BLaER1 (cell line): ENCODE data around the gene C14orf132.
A peak's percentile ranks its signal among the peaks of the same experiment; 100 is the strongest.

ENCODE experiments used
- H3K27ac ChIP-seq: shearing (Covaris generic); formaldehyde crosslinking; 2 replicates; pipeline ENCODE4 v1.8.1; 2022
- H3K27me3 ChIP-seq: shearing (Covaris generic); formaldehyde crosslinking; 2 replicates; pipeline ENCODE4 v1.8.1; 2022
- H3K36me3 ChIP-seq: shearing (Covaris generic); formaldehyde crosslinking; 2 replicates; pipeline ENCODE4 v1.8.1; 2022
- H3K4me1 ChIP-seq: shearing (Covaris generic); formaldehyde crosslinking; 2 replicates; pipeline ENCODE4 v1.8.1; 2022
- H3K4me2 ChIP-seq: shearing (Covaris generic); formaldehyde crosslinking; 2 replicates; pipeline ENCODE4 v1.8.1; 2022
- H3K4me3 ChIP-seq: shearing (Covaris generic); formaldehyde crosslinking; 2 replicates; pipeline ENCODE4 v1.8.1; 2022
- H3K9ac ChIP-seq: shearing (Covaris generic); formaldehyde crosslinking; 2 replicates; pipeline ENCODE4 v1.8.1; 2022
- H3K9me3 ChIP-seq: shearing (Covaris generic); formaldehyde crosslinking; 2 replicates; pipeline ENCODE4 v1.8.1; 2022
- H4K20me1 ChIP-seq: shearing (Covaris generic); formaldehyde crosslinking; 2 replicates; pipeline ENCODE4 v1.8.1; 2022
- Cebpa-rat ChIP-seq: shearing (Covaris generic); IDR thresholded peaks from 2 replicates; pipeline ENCODE4 v1.8.1; 2022

C14orf132 gene

DNA sequence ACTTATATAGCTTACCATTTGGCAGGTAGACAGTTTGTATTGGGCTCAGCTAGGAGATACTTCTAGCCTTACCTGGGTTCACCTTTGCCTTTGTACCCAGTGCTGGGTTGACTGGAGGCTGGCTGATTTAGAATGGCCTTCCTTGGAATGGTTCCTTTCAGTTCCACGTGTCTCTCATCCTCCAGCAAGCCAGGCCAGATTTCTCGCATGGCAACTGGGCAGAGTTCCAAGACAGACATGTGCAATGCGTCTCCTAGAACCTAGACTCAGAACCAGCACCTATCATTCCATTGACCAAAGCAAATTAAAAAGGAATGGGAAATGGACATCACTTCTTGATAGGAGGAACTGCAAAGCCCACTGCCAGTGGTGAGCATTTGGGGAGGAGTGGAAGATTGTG, 86.4 kb downstream of the C14orf132 start:
- H3K9ac ChIP-seq: no peak overlapping the region
- H3K27ac ChIP-seq: peak overlapping the region; percentile 71
- H3K27me3 ChIP-seq: no peaks in the 10 kb centered on the region
- H3K9me3 ChIP-seq: no peaks in the 10 kb centered on the region
- TF ChIP-seq Cebpa-rat: no peak
- H3K4me1 ChIP-seq: peaks cover 43% of the 10 kb centered on the region
- H3K4me2 ChIP-seq: peak overlapping the region; percentile 84
- H3K36me3 ChIP-seq: no peaks in the 10 kb centered on the region
- no peaks in the 10 kb centered on the region for H4K20me1 ChIP-seq
- 0 out of 2 replicates have a peak overlapping the region, but pooled peaks have one; percentile 1 for H3K4me3 ChIP-seq

DNA sequence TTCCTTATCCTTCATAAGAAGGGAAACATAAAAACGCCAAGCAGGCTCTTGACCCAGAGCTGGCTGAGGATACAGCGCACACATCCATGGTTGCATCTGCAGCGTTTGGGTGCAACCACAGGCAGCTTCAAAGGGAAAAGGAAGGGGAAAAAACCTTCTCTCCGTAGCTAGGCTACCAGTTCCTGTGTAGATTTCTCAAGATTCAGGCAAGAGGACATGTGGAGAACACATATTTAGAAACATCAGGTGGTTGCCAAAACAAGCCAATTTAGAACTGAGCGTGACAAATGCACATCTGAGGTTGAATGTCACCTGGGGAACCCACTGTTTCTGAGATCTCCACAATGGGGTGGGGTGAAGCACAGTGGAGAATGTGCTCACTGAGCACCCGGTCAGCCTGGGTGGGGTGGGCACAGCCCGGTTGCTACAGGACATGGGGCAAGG, 87.2 kb downstream of the C14orf132 start:
- TF ChIP-seq Cebpa-rat: no peak
- H4K20me1 ChIP-seq: no peaks in the 10 kb centered on the region
- H3K4me1 ChIP-seq: peaks cover 43% of the 10 kb centered on the region
- no peaks in the 10 kb centered on the region for H3K36me3 ChIP-seq
- H3K9me3 ChIP-seq: no peaks in the 10 kb centered on the region
- 0 out of 2 replicates have a peak overlapping the region, but pooled peaks have one; percentile 1 for H3K4me3 ChIP-seq
- peak overlapping the region; percentile 84 for H3K4me2 ChIP-seq
- peak overlapping the region; percentile 71 for H3K27ac ChIP-seq
- H3K9ac ChIP-seq: 0 out of 2 replicates have a peak overlapping the region, but pooled peaks have one; percentile 33
- no peaks in the 10 kb centered on the region for H3K27me3 ChIP-seq

DNA sequence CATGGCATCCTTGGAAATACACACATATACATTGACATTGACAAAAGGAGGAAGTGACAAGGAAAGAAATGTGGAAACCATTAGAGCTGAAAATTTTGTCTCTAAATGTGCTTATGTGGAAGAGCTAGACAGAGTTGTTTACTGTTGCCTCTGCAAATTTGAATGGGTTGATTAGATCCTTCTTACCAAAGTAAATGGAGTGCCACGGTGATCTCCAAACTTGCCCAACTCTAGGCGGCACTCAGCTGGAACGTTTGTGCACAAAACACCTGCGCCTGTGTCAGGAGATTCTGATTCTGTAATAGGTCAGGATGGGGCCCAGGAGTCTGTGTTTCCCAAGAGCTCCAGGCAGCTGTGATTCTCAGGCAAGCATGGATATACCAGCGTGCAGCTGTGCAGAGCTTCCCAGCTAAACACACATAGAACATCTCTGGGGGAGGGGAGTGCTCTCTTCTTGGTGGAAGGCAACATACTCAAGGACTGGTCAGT, 87.7 kb downstream of the C14orf132 start:
- Histone ChIP-seq H3K9me3 (no peaks in the 10 kb centered on the region), H3K27me3 (no peaks in the 10 kb centered on the region), H3K36me3 (no peaks in the 10 kb centered on the region), H3K4me2 (peak overlapping the region; percentile 84), H4K20me1 (no peaks in the 10 kb centered on the region), H3K9ac (0 out of 2 replicates have a peak overlapping the region, but pooled peaks have one; percentile 33), H3K4me3 (0 out of 2 replicates have a peak overlapping the region, but pooled peaks have one; percentile 1), H3K4me1 (peaks cover 46% of the 10 kb centered on the region), H3K27ac (peak overlapping the region; percentile 71)
- TF ChIP-seq Cebpa-rat: no peak

DNA sequence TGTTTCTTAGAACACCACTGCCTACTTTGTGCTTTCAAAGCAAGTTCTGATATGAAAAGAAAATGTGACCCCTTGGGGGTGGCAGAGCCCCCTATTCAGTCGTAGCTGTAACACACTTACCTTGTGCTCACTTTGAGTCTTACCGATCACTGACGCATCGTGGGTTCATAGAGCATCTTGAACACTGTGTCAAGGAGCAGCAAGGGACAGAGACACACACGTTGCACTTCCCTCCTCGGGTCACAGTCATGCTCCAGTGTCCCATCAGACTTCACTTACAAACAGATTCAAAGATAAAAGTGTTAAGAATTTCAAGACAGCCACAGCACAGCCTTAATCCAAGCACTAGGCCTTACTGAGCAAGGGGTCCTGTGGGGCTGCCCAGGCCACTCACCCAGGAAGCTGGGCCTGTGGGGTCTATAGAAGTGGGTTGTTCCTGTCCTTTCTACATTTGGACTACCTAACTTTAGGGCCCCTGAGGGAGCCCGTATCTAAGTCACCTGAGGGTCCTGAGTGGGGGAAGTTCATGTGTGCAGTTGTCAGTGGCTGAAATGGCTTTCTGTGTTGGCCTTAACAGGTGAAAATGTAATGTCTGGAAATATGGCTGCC, 90.1 kb downstream of the C14orf132 start:
- no peaks in the 10 kb centered on the region for H3K27me3 ChIP-seq
- no peaks in the 10 kb centered on the region for H3K9me3 ChIP-seq
- no peaks in the 10 kb centered on the region for H3K36me3 ChIP-seq
- no peak overlapping the region for H3K9ac ChIP-seq
- no peak for TF ChIP-seq Cebpa-rat
- H3K4me3 ChIP-seq: no peak overlapping the region
- H3K4me1 ChIP-seq: peaks cover 43% of the 10 kb centered on the region
- no peak overlapping the region for H3K27ac ChIP-seq
- H3K4me2 ChIP-seq: 0 out of 2 replicates have a peak overlapping the region, but pooled peaks have one; percentile 2
- H4K20me1 ChIP-seq: no peaks in the 10 kb centered on the region

DNA sequence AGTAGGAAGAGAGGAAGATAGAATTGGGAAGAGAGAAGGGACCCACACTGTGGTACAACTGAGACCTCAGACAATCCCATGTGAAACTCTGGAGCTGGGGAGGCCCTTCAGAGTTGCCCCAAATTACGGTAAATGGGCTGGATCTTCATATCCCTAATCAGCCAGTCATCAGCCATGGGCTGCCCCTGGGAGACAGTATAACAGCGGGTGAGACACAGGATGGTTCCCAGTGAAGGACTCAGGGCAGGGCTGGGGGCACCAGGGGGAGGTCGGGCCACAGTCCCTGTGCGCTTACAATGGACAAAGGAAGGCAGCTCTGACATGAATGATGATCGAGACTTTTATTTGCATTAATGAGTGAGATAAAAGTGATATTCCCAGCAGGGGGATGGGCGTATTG, 91.2 kb downstream of the C14orf132 start:
- TF ChIP-seq Cebpa-rat: no peak
- no peak overlapping the region for H3K9ac ChIP-seq

DNA sequence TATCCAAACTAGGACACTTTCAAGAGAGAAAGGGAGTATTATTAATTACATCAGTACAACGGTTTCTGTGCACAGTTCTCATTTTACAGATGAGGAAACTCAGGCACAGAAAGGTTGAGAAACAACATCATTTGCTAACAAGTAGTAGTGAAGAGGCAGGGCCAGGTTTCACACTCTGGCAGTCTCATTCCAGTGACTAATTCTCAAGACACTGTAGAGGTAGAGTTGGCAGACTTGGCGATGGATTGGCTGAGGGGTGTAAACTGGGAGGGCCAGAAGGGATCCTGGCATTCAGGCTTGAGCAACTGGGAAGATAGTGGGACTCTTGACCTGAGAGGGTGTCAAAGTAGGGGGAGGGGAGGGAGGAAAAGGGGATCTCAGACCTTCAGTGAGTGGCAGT, 91.7 kb downstream of the C14orf132 start:
- H3K4me3 ChIP-seq: no peak overlapping the region
- H3K27ac ChIP-seq: no peak overlapping the region
- H3K4me1 ChIP-seq: peaks cover 34% of the 10 kb centered on the region
- H3K9me3 ChIP-seq: no peaks in the 10 kb centered on the region
- H3K36me3 ChIP-seq: no peaks in the 10 kb centered on the region
- no peaks in the 10 kb centered on the region for H4K20me1 ChIP-seq
- H3K9ac ChIP-seq: no peak overlapping the region
- H3K4me2 ChIP-seq: no peak overlapping the region
- TF ChIP-seq Cebpa-rat: no peak
- no peaks in the 10 kb centered on the region for H3K27me3 ChIP-seq

More for the DNA sequence above, 91.2 kb downstream of the C14orf132 start:
- Histone ChIP-seq H3K36me3 (no peaks in the 10 kb centered on the region), H3K4me2 (no peak overlapping the region), H3K9me3 (no peaks in the 10 kb centered on the region), H3K27me3 (no peaks in the 10 kb centered on the region), H4K20me1 (no peaks in the 10 kb centered on the region), H3K27ac (no peak overlapping the region), H3K4me3 (no peak overlapping the region), H3K4me1 (peaks cover 38% of the 10 kb centered on the region)

DNA sequence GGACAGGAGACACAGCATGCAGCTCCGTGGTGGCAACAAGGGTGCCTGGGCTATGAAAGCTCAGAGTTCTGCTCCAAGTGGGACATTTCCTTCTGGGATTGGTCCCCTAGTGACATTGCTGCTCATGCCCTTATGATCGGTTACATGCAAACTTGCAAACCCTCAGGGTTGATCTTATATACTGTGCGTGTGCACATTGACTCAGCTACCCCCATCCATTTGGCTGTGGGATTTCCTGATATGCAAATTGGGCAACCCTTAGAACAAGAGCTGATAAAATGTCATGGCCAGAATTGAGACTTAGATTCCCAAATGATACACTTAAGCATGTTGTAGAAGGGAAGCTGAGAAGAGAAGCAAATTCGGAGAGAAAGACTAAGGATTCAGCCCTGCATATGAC, 92.7 kb downstream of the C14orf132 start:
- 0 out of 2 replicates have a peak overlapping the region, but pooled peaks have one; percentile 12 for H3K4me2 ChIP-seq
- H3K9ac ChIP-seq: no peak overlapping the region
- no peak overlapping the region for H3K27ac ChIP-seq
- no peaks in the 10 kb centered on the region for H3K36me3 ChIP-seq
- H3K27me3 ChIP-seq: no peaks in the 10 kb centered on the region
- H3K4me3 ChIP-seq: no peak overlapping the region
- no peaks in the 10 kb centered on the region for H4K20me1 ChIP-seq
- H3K9me3 ChIP-seq: no peaks in the 10 kb centered on the region
- peaks cover 24% of the 10 kb centered on the region for H3K4me1 ChIP-seq
- no peak for TF ChIP-seq Cebpa-rat

DNA sequence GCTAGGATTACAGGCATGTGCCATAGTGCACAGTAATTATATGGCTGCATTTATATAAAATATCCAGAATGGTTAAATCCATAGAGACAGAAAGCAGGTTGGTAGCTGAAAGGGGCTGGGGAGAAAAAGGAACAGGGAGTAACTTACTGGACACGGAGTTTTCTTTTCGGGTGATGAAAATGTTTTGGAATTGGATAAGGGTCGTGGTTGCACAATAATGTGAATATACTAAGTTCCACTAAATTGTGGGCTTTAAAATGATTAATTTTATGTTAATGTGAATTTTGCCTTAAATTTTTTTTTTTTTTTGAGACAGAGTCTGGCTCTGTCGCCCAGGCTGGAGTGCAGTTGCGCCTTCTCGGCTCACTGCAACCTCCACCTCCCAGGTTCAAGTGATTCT, 95.3 kb downstream of the C14orf132 start:
- H3K36me3 ChIP-seq: no peaks in the 10 kb centered on the region
- no peaks in the 10 kb centered on the region for H3K27me3 ChIP-seq
- peaks cover 6% of the 10 kb centered on the region; the same call in 1 of the 2 replicates for H3K4me1 ChIP-seq
- H3K9ac ChIP-seq: no peak overlapping the region
- no peaks in the 10 kb centered on the region for H4K20me1 ChIP-seq
- H3K9me3 ChIP-seq: peaks cover 17% of the 10 kb centered on the region
- H3K4me3 ChIP-seq: no peak overlapping the region
- no peak for TF ChIP-seq Cebpa-rat
- H3K27ac ChIP-seq: no peak overlapping the region
- no peak overlapping the region for H3K4me2 ChIP-seq

DNA sequence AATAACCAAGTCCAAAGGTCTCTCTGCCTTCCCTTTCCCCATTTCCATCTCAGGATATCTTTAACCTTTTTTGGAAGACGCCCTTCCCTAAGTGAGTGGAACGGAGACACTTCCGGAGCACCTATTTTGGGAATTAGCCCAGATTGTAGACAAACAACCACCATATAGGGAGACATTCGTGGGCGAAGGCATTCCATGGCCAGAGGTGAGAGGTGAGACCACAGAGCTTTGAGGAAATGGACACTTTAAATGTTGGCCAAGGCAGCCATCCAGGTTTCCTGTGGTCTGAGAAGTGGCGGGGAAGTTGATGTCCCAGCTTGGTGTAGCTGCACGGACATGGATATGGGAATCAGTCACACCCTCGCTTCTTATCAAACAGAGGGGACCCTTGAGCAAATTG, 96.1 kb downstream of the C14orf132 start:
- no peaks in the 10 kb centered on the region for H3K27me3 ChIP-seq
- no peaks in the 10 kb centered on the region for H4K20me1 ChIP-seq
- H3K4me2 ChIP-seq: no peak overlapping the region
- no peak overlapping the region for H3K27ac ChIP-seq
- H3K36me3 ChIP-seq: no peaks in the 10 kb centered on the region
- H3K4me3 ChIP-seq: no peak overlapping the region
- no peak overlapping the region for H3K9ac ChIP-seq
- H3K9me3 ChIP-seq: peaks cover 17% of the 10 kb centered on the region
- H3K4me1 ChIP-seq: 0 out of 2 replicates have a peak, but pooled peaks cover 5% of the 10 kb centered on the region
- TF ChIP-seq Cebpa-rat: no peak

DNA sequence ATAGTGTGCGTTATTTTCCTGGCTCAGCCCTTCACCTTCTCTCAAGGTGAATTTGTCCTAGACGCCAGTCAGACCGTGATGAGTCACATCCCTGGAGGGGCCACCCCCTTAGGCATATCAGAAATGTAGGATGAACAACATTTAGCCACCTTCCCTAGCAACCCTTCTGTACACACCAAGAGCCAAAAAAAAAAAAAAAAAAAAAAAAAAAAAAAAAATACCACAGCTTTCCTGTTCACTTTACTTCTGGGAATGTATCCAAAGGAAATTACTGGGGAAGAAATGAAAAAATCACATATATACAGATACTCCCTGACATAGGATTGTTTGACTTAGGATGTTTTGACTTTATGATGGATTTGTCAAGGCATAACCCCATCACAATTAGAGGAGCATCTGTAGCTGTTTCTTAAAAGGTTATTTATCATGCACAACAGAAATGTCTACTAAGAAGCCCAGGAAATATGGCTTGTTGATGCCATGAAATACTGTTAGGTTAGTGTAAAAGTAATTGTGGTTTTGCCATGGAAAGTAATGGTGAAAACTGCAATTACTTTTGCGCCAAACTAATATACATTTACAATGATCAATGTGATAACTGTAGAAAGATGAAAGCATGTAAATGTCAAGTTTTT, 97.3 kb downstream of the C14orf132 start:
- 0 out of 2 replicates have a peak, but pooled peaks cover 5% of the 10 kb centered on the region for H3K4me1 ChIP-seq
- H3K4me2 ChIP-seq: no peak overlapping the region
- no peak for TF ChIP-seq Cebpa-rat
- no peak overlapping the region for H3K9ac ChIP-seq
- no peak overlapping the region for H3K27ac ChIP-seq
- no peaks in the 10 kb centered on the region for H3K27me3 ChIP-seq
- no peaks in the 10 kb centered on the region for H3K36me3 ChIP-seq
- no peak overlapping the region for H3K4me3 ChIP-seq
- peaks cover 17% of the 10 kb centered on the region for H3K9me3 ChIP-seq
- H4K20me1 ChIP-seq: no peaks in the 10 kb centered on the region
